Stimulated activated CD4-positive, alpha-beta T cell treated with anti-CD3 and anti-CD28 coated beads, Interleukin-15, amount 100 ng/mL, for 1 hour (primary cell): Measurements from ENCODE around the gene RGS7.
"Not testable (repeated sequence)": the region's sequence is repeated elsewhere in the genome, so short reads cannot be mapped to it uniquely, and the experiment has no call there.

Experiments
- DNase-seq, 2 donors: peaks; one replicate each; pipeline ENCODE4 v3.0.0-alpha.2; 2020; ENCODE audit warnings: low read depth in 1 of 2, low spot score in 1 of 2

Gene RGS7

DNA sequence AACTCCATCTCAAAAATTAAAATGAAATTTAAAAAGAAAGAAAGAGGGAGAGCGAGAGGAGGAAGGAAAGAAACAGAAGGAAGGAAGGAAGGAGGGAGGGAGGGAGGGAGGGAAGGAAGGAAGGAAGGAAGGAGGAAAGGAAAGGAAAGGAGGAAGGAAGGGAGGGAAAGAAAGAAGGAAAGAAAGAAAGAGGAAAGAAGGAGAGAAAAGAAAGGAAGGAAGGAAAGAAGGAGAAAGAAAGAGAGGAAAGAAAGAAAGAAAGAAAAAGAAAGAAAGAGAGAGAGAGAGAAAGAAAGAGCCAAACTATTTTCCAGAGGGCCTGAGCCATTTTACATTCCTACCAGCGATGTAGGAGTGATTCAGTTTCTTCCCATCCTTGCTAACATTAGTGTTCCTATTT, 364.0 kb downstream of the RGS7 start:
- DNase-seq = no peak

DNA sequence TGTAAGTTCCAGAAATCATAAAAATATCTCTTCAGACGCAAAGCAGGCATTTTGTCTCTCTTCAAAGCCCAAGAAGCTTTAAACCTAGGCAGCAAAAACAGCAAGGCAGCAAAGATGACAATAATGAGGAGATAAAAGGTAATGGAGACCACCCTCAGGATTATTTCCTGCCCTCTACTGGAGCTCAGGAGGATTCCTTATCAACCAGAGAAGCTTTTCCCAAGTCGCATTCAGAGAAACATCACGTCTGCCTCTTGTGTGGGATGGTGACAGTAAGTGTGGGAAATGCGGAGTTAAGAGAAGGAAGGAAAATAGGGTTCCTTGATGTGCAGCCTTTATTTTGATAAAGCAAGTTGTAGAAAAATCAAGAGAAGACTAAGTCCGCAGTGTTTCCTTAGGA, 365.8 kb downstream of the RGS7 start:
- DNase-seq = no peak

- no peak for DNase-seq
Observed at GRCh38 chr1:240987928-240988327, 369.1 kb downstream of the RGS7 start.

DNA sequence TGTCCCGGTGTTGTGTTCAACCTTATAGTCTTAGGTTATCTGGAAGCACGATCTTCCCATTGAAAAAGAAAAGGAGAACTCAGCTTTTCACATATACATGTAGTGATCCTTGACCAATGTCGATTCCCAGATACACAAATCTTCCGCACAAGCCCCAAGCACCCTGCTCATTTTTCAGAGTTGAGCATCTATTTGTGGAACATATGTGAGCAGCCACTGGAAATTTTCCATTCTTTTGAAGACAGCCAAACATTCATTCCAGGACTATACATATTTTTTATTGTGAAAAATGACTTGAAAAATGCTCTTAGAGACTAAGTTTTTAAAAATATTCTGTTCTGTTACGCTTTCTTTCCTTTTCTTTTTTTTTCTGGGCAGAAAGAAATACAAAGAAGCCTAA, 371.9 kb downstream of the RGS7 start:
- DNase-seq = no peak

DNA sequence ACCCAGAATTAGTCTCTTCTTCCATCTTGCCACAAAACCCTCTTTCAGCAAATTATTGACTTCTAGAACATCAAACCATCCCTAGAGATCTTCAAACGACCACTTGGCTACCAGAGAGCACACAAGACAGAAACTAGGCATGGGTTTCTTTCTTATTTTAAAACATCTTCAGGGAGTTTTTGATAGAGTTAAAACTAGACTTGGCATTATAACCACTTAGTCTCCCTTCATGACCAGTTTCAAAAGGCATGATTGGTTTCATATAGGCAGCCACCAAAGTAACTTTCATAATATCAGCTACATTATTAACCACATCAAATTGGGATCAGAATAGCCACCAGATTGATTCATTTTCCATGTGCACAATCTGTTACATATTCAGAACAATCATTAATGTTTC, 376.7 kb downstream of the RGS7 start:
- no peak for DNase-seq

- no peak for DNase-seq
Observed at GRCh38 chr1:240976685-240977084, 380.3 kb downstream of the RGS7 start.

DNA sequence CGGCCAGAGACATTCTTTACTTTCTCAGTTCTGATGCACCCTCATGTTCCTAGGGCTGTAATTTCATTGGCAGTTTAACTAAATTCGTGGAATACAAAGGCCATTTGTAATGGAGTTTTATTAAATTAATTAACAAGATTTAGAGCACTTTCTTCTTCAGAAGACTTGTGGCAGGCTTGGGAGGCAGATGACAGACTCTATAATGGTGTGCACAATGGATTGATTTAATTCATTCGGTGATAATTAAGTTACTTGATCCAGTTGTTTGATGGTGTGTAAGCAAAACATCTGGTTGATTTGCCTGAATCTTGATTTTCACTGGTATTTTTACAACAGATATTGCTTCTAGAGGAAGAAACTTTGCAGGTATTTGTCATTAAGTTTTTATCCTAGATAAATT, 383.1 kb downstream of the RGS7 start:
- DNase-seq = no peak

DNA sequence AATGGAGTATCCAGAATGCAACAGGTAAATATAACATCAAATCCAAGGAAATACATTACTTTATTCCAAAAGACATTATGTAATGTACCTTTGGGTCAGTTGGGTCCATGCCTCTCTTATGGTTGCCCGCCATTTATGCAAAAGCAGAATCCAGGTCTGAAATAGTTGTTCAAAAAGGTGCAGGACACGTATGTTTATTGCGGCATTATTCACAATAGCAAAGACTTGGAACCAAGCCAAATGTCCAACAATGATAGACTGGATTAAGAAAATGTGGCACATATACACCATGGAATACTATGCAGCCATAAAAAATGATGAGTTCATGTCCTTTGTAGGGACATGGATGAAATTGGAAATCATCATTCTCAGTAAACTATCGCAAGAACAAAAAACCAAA, 384.9 kb downstream of the RGS7 start:
- DNase-seq = not testable (repeated sequence)

GRCh38 chr1:240970253-240970652, 386.8 kb downstream of the RGS7 start:
- DNase-seq = no peak

DNA sequence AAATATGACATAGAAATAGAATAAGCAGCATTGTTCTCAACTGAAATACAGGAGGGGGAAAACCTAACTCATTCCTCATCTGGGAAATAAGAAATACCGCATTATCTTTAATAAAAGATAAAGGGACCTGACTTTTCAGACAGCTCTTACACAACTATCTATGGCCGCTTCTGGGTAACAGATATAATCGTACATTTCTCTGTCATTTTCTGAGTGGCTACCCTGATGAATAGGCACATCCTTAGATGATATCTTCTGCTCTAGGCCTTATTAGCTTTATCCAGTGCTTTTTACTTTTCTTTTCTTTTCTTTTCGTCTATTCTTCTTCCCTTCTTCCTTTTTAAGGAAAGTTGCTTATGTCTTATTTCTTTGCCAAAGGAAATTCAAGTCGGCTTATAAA, 388.1 kb downstream of the RGS7 start:
- DNase-seq = no peak

DNA sequence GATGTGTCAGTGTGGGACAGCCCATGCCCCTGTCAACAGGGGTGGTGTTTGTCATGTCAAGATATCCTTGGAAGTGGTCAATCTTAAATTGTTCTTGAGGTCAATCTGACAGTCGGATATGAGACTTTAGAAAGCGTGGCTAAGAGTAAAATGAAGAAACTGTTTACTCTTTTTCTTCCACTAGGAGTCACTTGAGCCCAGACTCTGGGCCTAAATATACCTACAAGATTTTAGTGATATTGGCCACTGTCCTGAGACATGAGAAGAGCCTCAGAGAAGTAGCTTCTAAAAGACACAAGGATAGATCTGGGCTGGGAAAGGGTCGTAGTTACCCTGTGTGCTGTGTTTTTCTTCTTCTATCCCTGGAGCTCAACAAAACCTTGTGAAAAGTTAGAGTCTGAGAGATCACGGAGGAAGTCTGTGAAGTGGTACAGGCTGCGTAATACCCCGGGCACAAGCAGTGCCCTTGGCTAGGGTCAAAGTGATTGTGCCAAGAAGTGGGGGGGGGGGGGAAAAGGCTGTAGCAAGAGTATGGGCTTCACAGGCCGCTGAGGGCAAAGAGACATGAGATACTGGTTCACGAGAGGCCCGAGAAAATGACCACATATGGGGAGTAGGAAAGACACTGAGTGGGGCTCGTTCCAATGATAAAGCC, 389.8 kb downstream of the RGS7 start:
- DNase-seq = no peak

GRCh38 chr1:240965581-240966091, 391.4 kb downstream of the RGS7 start:
- DNase-seq = no peak

- DNase-seq = no peak
Observed at GRCh38 chr1:240962086-240962485, 394.9 kb downstream of the RGS7 start.

DNA sequence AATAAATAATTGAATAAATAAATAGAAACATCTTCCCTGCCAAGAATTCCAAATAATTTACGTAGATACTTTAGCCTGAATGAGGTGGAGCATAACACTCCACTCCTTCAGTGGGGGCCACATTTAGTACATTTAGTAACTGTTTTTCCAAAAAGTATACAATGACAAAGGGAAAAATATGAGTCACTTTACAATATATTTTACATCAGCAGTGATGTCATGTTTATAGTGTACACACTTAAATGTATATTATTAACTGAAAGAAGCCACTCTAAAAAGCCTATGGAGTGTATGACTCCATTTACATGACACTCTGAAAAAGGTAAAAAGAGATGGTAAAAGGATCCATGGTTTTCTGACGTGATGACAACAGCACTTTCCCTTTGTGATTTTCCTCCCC, 400.6 kb downstream of the RGS7 start:
- DNase-seq = no peak

- no peak for DNase-seq
Observed at GRCh38 chr1:240956020-240956419, 401.0 kb downstream of the RGS7 start.

- DNase-seq = no peak
Observed at GRCh38 chr1:240947438-240948224, 409.4 kb downstream of the RGS7 start.

GRCh38 chr1:240946926-240947325, 410.1 kb downstream of the RGS7 start:
- no peak for DNase-seq

GRCh38 chr1:240942901-240943300, 414.1 kb downstream of the RGS7 start:
- no peak for DNase-seq

DNA sequence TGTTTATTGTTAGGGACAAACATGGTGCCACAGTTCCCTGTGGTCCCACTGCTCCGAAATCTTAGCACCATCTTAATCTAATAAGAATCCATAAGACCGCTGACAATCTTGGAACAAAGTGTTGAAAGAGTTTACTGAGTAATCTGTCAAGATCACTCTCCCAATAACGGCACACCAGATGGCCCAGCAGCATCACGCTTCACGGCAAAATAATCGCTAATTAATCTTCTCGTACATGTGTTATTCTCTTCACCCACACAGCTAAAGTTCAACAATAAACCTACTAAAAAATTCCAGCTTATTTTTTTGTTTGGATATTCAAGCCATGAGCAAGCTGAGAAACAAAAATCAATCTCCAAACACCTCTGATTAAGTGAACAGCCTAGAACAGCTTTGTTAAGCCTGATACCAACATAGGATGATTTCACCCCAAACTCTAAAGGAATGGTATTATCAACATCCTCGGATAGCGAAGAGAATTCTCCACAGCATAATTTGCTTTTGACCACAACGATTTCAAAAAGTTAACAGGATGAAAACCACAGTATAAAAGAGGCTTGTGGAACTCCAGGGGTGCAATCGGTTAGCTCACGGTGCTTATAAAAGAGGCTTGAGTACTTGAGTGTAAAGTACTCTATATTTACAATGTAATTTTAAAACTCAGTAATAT, 415.2 kb downstream of the RGS7 start:
- DNase-seq = no peak

DNA sequence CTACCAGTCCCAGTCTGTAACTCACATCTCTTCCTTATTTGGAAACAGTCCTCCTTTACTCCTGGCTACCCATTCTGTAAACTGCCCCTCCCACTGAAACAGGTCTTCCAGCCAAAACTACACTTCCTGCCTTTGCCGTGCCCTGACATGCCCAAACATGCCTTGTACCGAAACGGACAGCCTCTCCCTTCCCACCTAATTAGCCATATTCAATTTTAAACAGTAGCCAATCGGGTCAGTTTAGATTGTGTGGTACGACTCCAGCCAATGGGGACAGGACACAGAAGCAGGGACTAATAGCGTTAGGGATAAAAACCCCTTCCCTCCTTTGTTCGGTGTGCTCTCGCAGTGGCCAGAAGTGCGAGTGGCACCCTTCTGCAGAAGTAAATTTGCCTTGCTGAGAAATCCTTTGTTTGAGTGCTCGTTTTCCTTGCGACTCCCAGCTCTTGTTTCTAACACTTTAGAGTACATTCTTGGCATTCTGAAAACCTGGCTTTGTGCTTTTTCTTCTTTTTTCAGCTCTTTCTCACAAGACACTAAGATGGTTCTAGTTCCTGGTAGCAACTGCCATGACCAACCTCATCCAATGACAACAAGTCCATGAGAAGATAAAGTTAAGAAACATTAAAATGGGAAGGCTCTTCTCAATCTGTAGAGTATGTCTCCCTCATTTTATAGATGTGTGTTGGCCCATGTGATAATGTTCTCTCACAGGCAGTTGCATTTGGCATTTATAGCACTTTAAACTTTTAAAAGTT, 419.9 kb downstream of the RGS7 start:
- DNase-seq = no peak

GRCh38 chr1:240935920-240936319, 421.1 kb downstream of the RGS7 start:
- DNase-seq = no peak
